Measurements from ENCODE around the gene MRGPRD.

DNA sequence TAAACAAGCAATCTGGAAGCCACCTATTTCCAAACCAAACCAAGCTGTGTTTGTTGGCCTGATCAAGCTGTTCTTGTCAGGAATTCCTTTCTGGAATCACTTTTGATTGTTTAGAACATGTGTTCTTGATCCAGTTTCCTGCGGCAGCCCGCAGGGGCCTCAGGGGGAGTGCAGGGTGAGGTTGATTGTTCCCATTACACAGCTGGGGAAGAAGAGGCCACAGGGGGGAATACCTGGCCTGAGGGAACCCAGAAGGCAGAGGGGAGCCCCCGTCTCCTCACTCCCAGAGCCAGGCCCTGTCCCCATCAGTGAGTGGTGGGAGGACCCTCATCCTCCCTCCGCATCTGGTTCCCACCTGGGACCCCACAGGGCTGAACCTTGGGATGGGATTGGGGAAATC, 4.2 kb downstream of the MRGPRD start:
- TF ChIP-seq, protein P1, sequence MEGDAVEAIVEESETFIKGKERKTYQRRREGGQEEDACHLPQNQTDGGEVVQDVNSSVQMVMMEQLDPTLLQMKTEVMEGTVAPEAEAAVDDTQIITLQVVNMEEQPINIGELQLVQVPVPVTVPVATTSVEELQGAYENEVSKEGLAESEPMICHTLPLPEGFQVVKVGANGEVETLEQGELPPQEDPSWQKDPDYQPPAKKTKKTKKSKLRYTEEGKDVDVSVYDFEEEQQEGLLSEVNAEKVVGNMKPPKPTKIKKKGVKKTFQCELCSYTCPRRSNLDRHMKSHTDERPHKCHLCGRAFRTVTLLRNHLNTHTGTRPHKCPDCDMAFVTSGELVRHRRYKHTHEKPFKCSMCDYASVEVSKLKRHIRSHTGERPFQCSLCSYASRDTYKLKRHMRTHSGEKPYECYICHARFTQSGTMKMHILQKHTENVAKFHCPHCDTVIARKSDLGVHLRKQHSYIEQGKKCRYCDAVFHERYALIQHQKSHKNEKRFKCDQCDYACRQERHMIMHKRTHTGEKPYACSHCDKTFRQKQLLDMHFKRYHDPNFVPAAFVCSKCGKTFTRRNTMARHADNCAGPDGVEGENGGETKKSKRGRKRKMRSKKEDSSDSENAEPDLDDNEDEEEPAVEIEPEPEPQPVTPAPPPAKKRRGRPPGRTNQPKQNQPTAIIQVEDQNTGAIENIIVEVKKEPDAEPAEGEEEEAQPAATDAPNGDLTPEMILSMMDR (conservative IDR thresholded peaks at IDR 0.05; ENCODE audit: low read length), result no peak
- no peak for TF ChIP-seq EZH2phosphoT487 (IDR thresholded peaks at IDR 0.05; ENCODE audit: borderline replicate concordance)

Data from Loucy (cell line).